AG04450 (cell line): ENCODE results near the gene IKBIP. TPM values are rescaled to one million over a fixed set of nuclear protein-coding genes. Genes with fewer than 3 reads are reported as not detected.

Experiments used
- CTCF ChIA-PET: fragments of 300-600, 350-600 bp; formaldehyde crosslinking; extraction: SDS; loops from one replicate; lab custom pipeline; 2022; ENCODE audit warnings: antibody characterized with exemption, inconsistent platforms; lab: Charles Lee
- POLR2A ChIA-PET: fragments of 350-600 bp; formaldehyde crosslinking; extraction: SDS; loops from one replicate; lab custom pipeline; 2021; ENCODE audit warnings: antibody characterized with exemption, inconsistent platforms; lab: Yijun Ruan, JAX
- DNase-seq: peaks from one replicate; pipeline ENCODE4 v3.0.0-alpha.2; 2011; ENCODE audit warnings: low read depth, low spot score
- H3K27ac ChIP-seq: one replicate; pipeline ENCODE4 v1.5.1; 2012; ENCODE audit warnings: low read depth, low read length, control low read depth
- H3K27me3 ChIP-seq: one replicate; pipeline ENCODE4 v1.6.0; 2012; ENCODE audit warnings: low read length; ENCODE audit not compliant: control insufficient read depth, insufficient read depth
- H3K4me3 ChIP-seq: 2 replicates; pipeline ENCODE4 v1.5.1; 2011; ENCODE audit warnings: mild to moderate bottlenecking, low read depth, low read length, control low read depth
- H3K9me3 ChIP-seq: 2 replicates; pipeline ENCODE4 v1.5.1; 2012; ENCODE audit warnings: low read length; ENCODE audit not compliant: control insufficient read depth, insufficient read depth
- polyA plus RNA-seq: library from polyadenylated mRNA; depleted of rRNA; stranded (reverse); fragments of >200 nt; gene quantifications from 2 replicates; pipeline ENCODE4 v1.2.3, GENCODE V29; 2011
- TF ChIP-seq, protein P1 (sequence below): IDR thresholded peaks from 2 replicates; pipeline ENCODE4 v1.5.1; 2011; ENCODE audit warnings: low read depth, low read length, control low read depth, inconsistent platforms

Gene IKBIP
- polyA plus RNA-seq, 1 experiment = 81.5 TPM

DNA sequence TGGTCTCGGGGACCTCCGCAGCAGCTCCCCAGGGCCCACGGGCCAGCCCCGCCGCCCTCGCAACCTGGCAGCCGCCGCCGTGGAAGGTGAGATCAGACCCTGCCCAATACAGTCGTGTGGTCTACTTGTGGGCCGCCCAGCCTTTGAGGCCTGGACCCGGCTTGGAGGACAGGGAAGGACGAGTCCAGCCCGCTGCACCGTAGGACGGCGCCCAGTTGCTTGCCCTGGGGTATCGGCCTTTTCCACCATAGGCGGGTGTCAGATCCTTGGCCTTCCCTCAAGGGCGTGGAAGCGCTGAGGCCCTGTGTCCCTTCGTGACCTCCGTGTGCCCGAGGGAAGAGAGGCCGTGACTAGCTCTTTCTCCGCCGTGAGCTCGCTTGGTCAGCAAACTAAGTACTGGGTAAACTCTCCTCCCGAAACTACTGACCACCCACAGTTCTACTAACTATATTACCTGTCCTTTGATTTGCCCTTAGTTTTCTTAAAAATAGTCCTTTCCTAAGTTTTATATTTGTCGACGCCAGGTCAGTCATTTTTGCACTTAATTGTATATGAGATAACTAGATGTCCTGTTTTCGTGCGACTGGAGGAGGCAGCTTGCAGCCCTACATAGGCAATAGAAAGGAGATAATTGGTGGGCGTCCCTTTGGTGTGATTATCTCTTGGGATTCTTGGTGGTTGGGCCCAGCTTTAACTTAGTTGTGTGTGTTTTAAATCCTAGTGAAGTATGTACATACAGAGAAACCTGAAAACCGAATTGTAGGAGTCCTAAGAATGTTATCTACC, 50.3 kb downstream of the IKBIP start:
- TF ChIP-seq, protein P1, sequence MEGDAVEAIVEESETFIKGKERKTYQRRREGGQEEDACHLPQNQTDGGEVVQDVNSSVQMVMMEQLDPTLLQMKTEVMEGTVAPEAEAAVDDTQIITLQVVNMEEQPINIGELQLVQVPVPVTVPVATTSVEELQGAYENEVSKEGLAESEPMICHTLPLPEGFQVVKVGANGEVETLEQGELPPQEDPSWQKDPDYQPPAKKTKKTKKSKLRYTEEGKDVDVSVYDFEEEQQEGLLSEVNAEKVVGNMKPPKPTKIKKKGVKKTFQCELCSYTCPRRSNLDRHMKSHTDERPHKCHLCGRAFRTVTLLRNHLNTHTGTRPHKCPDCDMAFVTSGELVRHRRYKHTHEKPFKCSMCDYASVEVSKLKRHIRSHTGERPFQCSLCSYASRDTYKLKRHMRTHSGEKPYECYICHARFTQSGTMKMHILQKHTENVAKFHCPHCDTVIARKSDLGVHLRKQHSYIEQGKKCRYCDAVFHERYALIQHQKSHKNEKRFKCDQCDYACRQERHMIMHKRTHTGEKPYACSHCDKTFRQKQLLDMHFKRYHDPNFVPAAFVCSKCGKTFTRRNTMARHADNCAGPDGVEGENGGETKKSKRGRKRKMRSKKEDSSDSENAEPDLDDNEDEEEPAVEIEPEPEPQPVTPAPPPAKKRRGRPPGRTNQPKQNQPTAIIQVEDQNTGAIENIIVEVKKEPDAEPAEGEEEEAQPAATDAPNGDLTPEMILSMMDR = no peak
- peak overlapping the region; percentile 92 for H3K27ac ChIP-seq
- DNase-seq = no peak
- H3K4me3 ChIP-seq = peak overlapping the region; percentile 99
- H3K27me3 ChIP-seq = no peaks in the 10 kb centered on the region
- peaks cover 5% of the 10 kb centered on the region; the same call in 1 of the 2 replicates for H3K9me3 ChIP-seq
- POLR2A ChIA-PET = interaction anchor here (0.9 to 3.2 kb wide), 9 partner anchors 9 to 1711 kb away, joined by 3 to 25 read pairs (median 4); partner anchors contain the start of genes APAF1 and IKBIP
- CTCF ChIA-PET = interaction anchor here (0.6 to 6.5 kb wide), 6 partner anchors 28 to 176 kb away, joined by 3 to 59 read pairs (median 8); no protein-coding TSS in a partner anchor

DNA sequence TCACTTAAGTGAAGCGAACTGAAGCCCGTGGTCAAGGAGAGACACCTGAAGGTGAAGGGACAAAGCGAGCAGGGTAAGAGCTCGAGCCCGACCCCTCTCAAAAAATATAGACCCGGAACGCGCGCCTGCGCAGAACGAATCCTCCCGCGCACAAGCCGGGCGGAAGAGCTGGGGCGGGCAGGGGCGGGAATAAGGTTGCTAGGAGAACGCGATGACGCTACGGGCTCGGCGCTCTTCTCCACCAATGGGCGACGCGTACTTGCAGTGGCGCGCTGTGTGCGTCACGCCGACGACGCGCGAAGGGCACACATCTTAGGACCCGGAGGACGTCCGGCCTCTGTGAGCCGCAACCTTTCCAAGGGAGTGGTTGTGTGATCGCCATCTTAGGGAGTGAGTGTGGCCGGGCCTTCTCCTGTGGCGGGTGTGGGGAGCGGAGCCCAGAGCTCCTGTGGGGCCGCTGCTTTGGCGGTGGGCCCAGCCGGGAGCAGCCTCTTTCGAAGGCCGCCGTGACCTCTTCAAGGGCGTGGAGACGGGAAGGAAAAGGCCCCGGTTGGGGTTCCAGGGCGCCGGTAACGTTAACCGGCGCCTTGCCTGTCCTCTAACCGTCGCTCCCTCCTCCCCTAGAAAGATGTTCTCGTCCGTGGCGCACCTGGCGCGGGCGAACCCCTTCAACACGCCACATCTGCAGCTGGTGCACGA, 51.1 kb downstream of the IKBIP start, which contains the start of gene SLC25A3:
TSS of gene SLC25A3 (plus strand) at position 336 of the 699 bp plus-strand sequence. CDS start at position 629, 293 bp downstream.
- H3K9me3 ChIP-seq = peaks cover 5% of the 10 kb centered on the region; the same call in 1 of the 2 replicates
- H3K4me3 ChIP-seq = peak within 1 kb of the TSS; percentile 99
- H3K27ac ChIP-seq = peak within 1 kb of the TSS; percentile 92
- ChIA-PET CTCF (interaction anchor here (0.7 to 6.5 kb wide), 5 partner anchors 27 to 167 kb away, joined by 3 to 59 read pairs (median 4); no protein-coding TSS in a partner anchor), POLR2A (interaction anchor here (0.6 to 3.2 kb wide), 15 partner anchors 10 to 1711 kb away, joined by 3 to 25 read pairs (median 4); partner anchors contain the start of genes APAF1 and IKBIP)
- no peaks in the 10 kb centered on the region for H3K27me3 ChIP-seq
- TF ChIP-seq, protein P1 = no peak
- DNase-seq = peak; percentile 98

DNA sequence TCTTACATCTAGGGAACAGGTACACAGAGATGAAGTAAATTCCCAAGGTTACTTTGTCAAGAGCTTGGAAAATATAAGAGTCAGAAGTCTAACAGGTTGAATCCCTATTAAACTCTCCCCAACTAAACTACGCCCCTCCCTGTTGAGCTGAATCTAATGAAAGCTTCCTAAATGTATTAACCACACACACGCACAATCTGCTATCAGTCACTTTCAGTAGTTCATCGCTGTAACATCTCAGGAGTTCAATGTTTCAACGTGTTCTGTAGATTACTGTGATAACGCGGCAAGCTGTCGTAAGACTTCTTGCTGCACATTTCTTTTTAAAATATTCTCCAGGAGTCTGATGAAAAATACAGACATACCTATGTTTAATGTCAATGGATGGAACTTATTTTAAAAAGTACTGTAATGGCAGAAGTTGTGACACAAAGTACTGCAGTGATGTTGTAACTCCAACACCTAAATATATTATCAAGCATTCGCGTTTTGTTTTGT, 51.7 kb downstream of the IKBIP start:
- DNase-seq = no peak
- Histone ChIP-seq H3K27me3 (no peaks in the 10 kb centered on the region), H3K4me3 (peak overlapping the region; percentile 54), H3K9me3 (peaks cover 5% of the 10 kb centered on the region; the same call in 1 of the 2 replicates), H3K27ac (peak overlapping the region; percentile 40)
- CTCF ChIA-PET = interaction anchor here (0.6 to 6.5 kb wide), 5 partner anchors 26 to 176 kb away, joined by 3 to 59 read pairs (median 9); no protein-coding TSS in a partner anchor
- POLR2A ChIA-PET = interaction anchor here (0.6 to 3.2 kb wide), 12 partner anchors 17 to 175 kb away, joined by 3 to 25 read pairs (median 4); partner anchors contain the start of genes APAF1 and IKBIP
- TF ChIP-seq, protein P1 = no peak

DNA sequence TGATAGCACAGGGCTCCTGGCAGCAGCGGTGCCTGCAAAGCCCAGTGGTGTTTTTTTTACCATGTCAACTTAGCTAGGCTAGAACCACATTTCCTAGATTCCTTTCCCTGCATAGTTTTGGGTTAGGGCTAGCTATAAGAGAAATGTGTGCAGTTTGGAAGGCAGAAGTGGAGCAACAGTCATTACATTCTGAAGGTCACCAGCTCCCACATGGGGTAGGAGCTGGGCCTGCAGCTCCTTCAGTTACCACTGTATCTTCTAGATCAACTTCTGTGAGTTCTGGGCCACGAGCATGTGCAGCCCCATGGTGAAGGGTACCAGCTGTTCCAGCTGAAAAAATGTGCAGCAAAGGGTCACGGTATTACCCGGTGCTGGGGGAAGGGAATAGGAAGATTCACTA, 53.4 kb downstream of the IKBIP start:
- no peak for DNase-seq
- H3K4me3 ChIP-seq = no peak overlapping the region
- CTCF ChIA-PET = interaction anchor here (0.6 to 1.9 kb wide), 6 partner anchors 22 to 173 kb away, joined by 3 to 20 read pairs (median 4); no protein-coding TSS in a partner anchor
- no peak overlapping the region for H3K27ac ChIP-seq
- TF ChIP-seq, protein P1 = peak; percentile 20
- peaks cover 5% of the 10 kb centered on the region; the same call in 1 of the 2 replicates for H3K9me3 ChIP-seq
- H3K27me3 ChIP-seq = no peaks in the 10 kb centered on the region
- POLR2A ChIA-PET = interaction anchor here (0.6 to 0.7 kb wide), 3 partner anchors 52 to 173 kb away, joined by 3 read pairs; no protein-coding TSS in a partner anchor
